ENCODE data around the gene TIMM17A. TPM values are rescaled to one million over a fixed set of nuclear protein-coding genes. Genes with fewer than 3 reads are reported as not detected.

TIMM17A gene
- total and polyA plus RNA-seq, 2 of the 8 experiments (the other 6 are each of a cell fraction or from before 2014, with no cell fraction given) = 30.3 to 57.1 TPM

DNA sequence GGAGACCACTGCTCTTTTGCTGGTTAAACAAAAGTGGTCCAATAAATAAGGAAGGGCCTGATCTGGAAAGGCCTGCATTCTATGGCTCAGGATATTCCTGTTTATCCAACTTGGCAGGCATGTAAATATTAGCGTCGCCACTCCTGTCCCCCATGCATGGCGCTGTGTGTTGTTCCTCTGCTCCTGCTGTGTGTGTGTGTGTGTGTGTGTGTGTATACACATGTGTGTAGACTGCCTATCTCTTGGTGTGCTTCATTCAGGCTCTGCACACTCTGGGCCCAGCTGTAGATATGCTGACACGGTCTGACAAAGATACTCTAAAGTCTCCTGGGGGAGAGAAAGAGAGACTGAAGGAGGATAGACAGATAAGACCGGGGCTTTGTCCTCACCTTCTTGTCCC is 15.7 kb upstream of the TIMM17A start (continued):
- TF ChIP-seq BRCA1 (IDR thresholded peaks at IDR 0.05; ENCODE audit: low read depth, low read length) (no peak), RXRA (IDR thresholded peaks at IDR 0.05; ENCODE audit: insufficient read depth, low read depth, low read length) (no peak)
